HEK293 (cell line): Measurements from ENCODE around the gene RPS21.

Experiments used
- CTCF ChIA-PET: fragments of 350-600 bp; formaldehyde crosslinking; extraction: SDS; loops from one replicate; lab custom pipeline; 2021; ENCODE audit warnings: antibody characterized with exemption; lab: Yijun Ruan, JAX
- POLR2A ChIA-PET: fragments of 300-600 bp; formaldehyde crosslinking; extraction: SDS; loops from one replicate; lab custom pipeline; 2020; ENCODE audit warnings: antibody characterized with exemption, inconsistent platforms; lab: Yijun Ruan, JAX
- H3K27ac ChIP-seq: fragments of 200-500 bp; sonication (Bioruptor generic); 2 replicates; pipeline ENCODE4 v1.5.1; 2014; ENCODE audit warnings: low read depth, low read length, control low read depth, inconsistent platforms; ENCODE audit errors: extremely low read depth
- H3K36me3 ChIP-seq, 2 experiments: fragments of 200-500 bp in 1 of 2; sonication (Bioruptor generic) in 1 of 2; 1 replicate in 1 of 2; 2 replicates in 1 of 2; pipeline ENCODE4 v1.5.1; 2014 to 2017; ENCODE audit warnings: inconsistent platforms in 2 of 2, low read length in 2 of 2; ENCODE audit not compliant: control insufficient read depth in 2 of 2, insufficient read depth in 1 of 2
- H3K4me1 ChIP-seq: fragments of 200-500 bp; sonication (Bioruptor generic); 2 replicates; pipeline ENCODE4 v1.5.1; 2014; ENCODE audit warnings: mild to moderate bottlenecking, low read length, inconsistent platforms; ENCODE audit not compliant: control insufficient read depth, insufficient read depth
- H3K4me3 ChIP-seq: 2 replicates; pipeline ENCODE4 v1.5.1; 2011; ENCODE audit warnings: low read depth, mild to moderate bottlenecking, control low read depth, low read length, moderate library complexity
- H3K9me3 ChIP-seq: fragments of 200-500 bp; sonication (Bioruptor generic); 2 replicates; pipeline ENCODE4 v1.5.1; 2014; ENCODE audit warnings: low read depth, low read length, inconsistent platforms; ENCODE audit not compliant: control insufficient read depth, insufficient read depth
- BCL11A ChIP-seq: fragments of 450-650 bp; formaldehyde crosslinking; IDR thresholded peaks from 2 replicates; pipeline ENCODE4 v1.5.1; 2016; ENCODE audit warnings: low read depth, missing biosample characterization, missing genetic modification characterization
- BCL6B ChIP-seq: fragments of 450-650 bp; formaldehyde crosslinking; IDR thresholded peaks from 2 replicates; pipeline ENCODE4 v1.5.1; 2017; ENCODE audit warnings: missing biosample characterization, missing genetic modification characterization
- EGR2 ChIP-seq: fragments of 450-650 bp; formaldehyde crosslinking; IDR thresholded peaks from 2 replicates; pipeline ENCODE4 v1.5.1; 2016; ENCODE audit warnings: low read depth, missing biosample characterization, missing genetic modification characterization
- KLF1 ChIP-seq: fragments of 450-650 bp; formaldehyde crosslinking; IDR thresholded peaks from 2 replicates; pipeline ENCODE4 v1.5.1; 2016; ENCODE audit warnings: missing biosample characterization, missing genetic modification characterization
- PRDM1 ChIP-seq: fragments of 450-650 bp; formaldehyde crosslinking; IDR thresholded peaks from 2 replicates; pipeline ENCODE4; 2016; ENCODE audit warnings: missing biosample characterization, missing genetic modification characterization
- ZBTB8A ChIP-seq: fragments of 450-650 bp; formaldehyde crosslinking; IDR thresholded peaks from 2 replicates; pipeline ENCODE4 v1.5.1; 2016; ENCODE audit warnings: missing biosample characterization, missing genetic modification characterization
- ZNF138 ChIP-seq: fragments of 450-650 bp; formaldehyde crosslinking; IDR thresholded peaks from 2 replicates; pipeline ENCODE4 v1.5.1; 2016; ENCODE audit warnings: missing biosample characterization, missing genetic modification characterization, borderline replicate concordance
- ZNF148 ChIP-seq: fragments of 450-650 bp; formaldehyde crosslinking; IDR thresholded peaks from 2 replicates; pipeline ENCODE4 v1.5.0; 2017; ENCODE audit warnings: missing biosample characterization, missing genetic modification characterization, borderline replicate concordance
- ZNF184 ChIP-seq: fragments of 450-650 bp; IDR thresholded peaks from 2 replicates; pipeline ENCODE4 v1.5.1; 2018; ENCODE audit warnings: missing biosample characterization, mild to moderate bottlenecking, missing genetic modification characterization
- ZNF274 ChIP-seq, 2 experiments: fragments of 200-500 bp in 1 of 2; fragments of 450-650 bp in 1 of 2; sonication (Bioruptor generic) in 1 of 2; formaldehyde crosslinking in 1 of 2; IDR thresholded peaks; 2 replicates each; pipeline versions ENCODE4 v1.5.1 to v1.6.1; 2014 to 2016; ENCODE audit warnings: borderline replicate concordance in 1 of 2, inconsistent platforms in 1 of 2, low read length in 1 of 2, missing biosample characterization in 1 of 2, missing genetic modification characterization in 1 of 2
- ZNF37A ChIP-seq: fragments of 450-650 bp; IDR thresholded peaks from 2 replicates; pipeline ENCODE4 v1.5.1; 2018; ENCODE audit warnings: missing biosample characterization, missing genetic modification characterization
- ZNF398 ChIP-seq: fragments of 450-650 bp; formaldehyde crosslinking; IDR thresholded peaks from 2 replicates; pipeline ENCODE4 v1.5.1; 2017; ENCODE audit warnings: missing biosample characterization, missing genetic modification characterization
- ZNF416 ChIP-seq: fragments of 450-650 bp; formaldehyde crosslinking; IDR thresholded peaks from 2 replicates; pipeline ENCODE4 v1.5.1; 2016; ENCODE audit warnings: missing biosample characterization, missing genetic modification characterization
- ZNF501 ChIP-seq: fragments of 450-650 bp; formaldehyde crosslinking; IDR thresholded peaks from 2 replicates; pipeline ENCODE4 v1.5.1; 2016; ENCODE audit warnings: missing biosample characterization, missing genetic modification characterization
- ZNF610 ChIP-seq: fragments of 450-650 bp; formaldehyde crosslinking; IDR thresholded peaks from 2 replicates; pipeline ENCODE4 v1.5.1; 2016; ENCODE audit warnings: missing biosample characterization, missing genetic modification characterization, borderline replicate concordance
- ZSCAN16 ChIP-seq: fragments of 450-650 bp; formaldehyde crosslinking; IDR thresholded peaks from 2 replicates; pipeline ENCODE4 v1.5.1; 2016; ENCODE audit warnings: missing biosample characterization, missing genetic modification characterization

RPS21 gene

GRCh38 chr20:62393335-62393665 lies 6.4 kb downstream of the RPS21 start:
- CTCF ChIA-PET = interaction anchor here (1.1 to 2.1 kb wide), 3 partner anchors 11 to 107 kb away, joined by 3 to 5 read pairs (median 4); no protein-coding TSS in a partner anchor
- H3K4me1 ChIP-seq = peaks cover 3% of the 10 kb centered on the region; the same call in 1 of the 2 replicates
- H3K4me3 ChIP-seq = no peak overlapping the region
- TF ChIP-seq ZNF184 (tag by site-specific recombination) (no peak), ZNF37A (tag by site-specific recombination) (no peak), ZSCAN16 (tag by site-specific recombination) (no peak), ZNF148 (tag by site-specific recombination) (0 out of 2 replicates have a peak, but pooled peaks have one; percentile 9), ZNF274 (IDR thresholded peaks at IDR 0.05; ENCODE audit: low read length) (no peak), ZNF274 (tag by site-specific recombination; IDR thresholded peaks at IDR 0.05; ENCODE audit: borderline replicate concordance) (no peak), ZNF416 (no peak), BCL11A (tag by site-specific recombination) (no peak), PRDM1 (tag by site-specific recombination) (no peak)
- H3K9me3 ChIP-seq = no peaks in the 10 kb centered on the region
- no peak overlapping the region for H3K27ac ChIP-seq
- POLR2A ChIA-PET = no interaction called here
- peaks cover 2 to 70% of the 10 kb centered on the region in 2 experiments for H3K36me3 ChIP-seq

- CTCF ChIA-PET = interaction anchor here (0.7 to 2.1 kb wide), 2 partner anchors 16 to 95 kb away, joined by 3 to 5 read pairs; no protein-coding TSS in a partner anchor
- no peak overlapping the region for H3K4me3 ChIP-seq
- H3K9me3 ChIP-seq = no peaks in the 10 kb centered on the region
- TF ChIP-seq EGR2 (tag by site-specific recombination) = no peak
- no peak for TF ChIP-seq ZNF138
- TF ChIP-seq ZBTB8A (tag by site-specific recombination) = no peak
- no peak for TF ChIP-seq ZNF501 (tag by site-specific recombination)
- TF ChIP-seq KLF1 (tag by site-specific recombination) = no peak
- TF ChIP-seq BCL6B (tag by site-specific recombination) = no peak
- no peak for TF ChIP-seq ZNF610 (tag by site-specific recombination)
- TF ChIP-seq ZNF398 (tag by site-specific recombination) = no peak
- TF ChIP-seq, all 188 proteins: peak for 0
- no peak overlapping the region for H3K27ac ChIP-seq
- H3K36me3 ChIP-seq = peaks cover 0 to 65% of the 10 kb centered on the region in 2 experiments; a peak in 2 of 3 replicates
- POLR2A ChIA-PET = no interaction called here
- no peaks in the 10 kb centered on the region for H3K4me1 ChIP-seq
These were observed 6.9 kb downstream of the RPS21 start for GRCh38 chr20:62393830-62394229.
